AG04449 (cell line): ENCODE data around the gene POU6F2.

Experiments used
- CTCF ChIA-PET: fragments of 350-600 bp; formaldehyde crosslinking; extraction: SDS; loops from one replicate; lab custom pipeline; 2021; ENCODE audit warnings: antibody characterized with exemption; lab: Yijun Ruan, JAX
- POLR2A ChIA-PET: fragments of 400-600, 350-600 bp; formaldehyde crosslinking; extraction: SDS; loops from one replicate; lab custom pipeline; 2020; ENCODE audit warnings: antibody characterized with exemption, inconsistent platforms; lab: Yijun Ruan, JAX
- DNase-seq: peaks from one replicate; pipeline ENCODE4 v3.0.0-alpha.2; 2010; ENCODE audit warnings: low read depth, low spot score
- H3K4me3 ChIP-seq: 2 replicates; pipeline ENCODE4 v1.5.1; 2011; ENCODE audit warnings: low read depth, mild to moderate bottlenecking, control low read depth, low read length
- TF ChIP-seq, protein P1 (sequence below): IDR thresholded peaks from one replicate; pipeline ENCODE4 v1.5.1; 2011; ENCODE audit warnings: mild to moderate bottlenecking, moderate library complexity, low read length, control low read depth, inconsistent platforms; ENCODE audit not compliant: insufficient read depth; ENCODE audit errors: missing control alignments

The POU6F2 gene

DNA sequence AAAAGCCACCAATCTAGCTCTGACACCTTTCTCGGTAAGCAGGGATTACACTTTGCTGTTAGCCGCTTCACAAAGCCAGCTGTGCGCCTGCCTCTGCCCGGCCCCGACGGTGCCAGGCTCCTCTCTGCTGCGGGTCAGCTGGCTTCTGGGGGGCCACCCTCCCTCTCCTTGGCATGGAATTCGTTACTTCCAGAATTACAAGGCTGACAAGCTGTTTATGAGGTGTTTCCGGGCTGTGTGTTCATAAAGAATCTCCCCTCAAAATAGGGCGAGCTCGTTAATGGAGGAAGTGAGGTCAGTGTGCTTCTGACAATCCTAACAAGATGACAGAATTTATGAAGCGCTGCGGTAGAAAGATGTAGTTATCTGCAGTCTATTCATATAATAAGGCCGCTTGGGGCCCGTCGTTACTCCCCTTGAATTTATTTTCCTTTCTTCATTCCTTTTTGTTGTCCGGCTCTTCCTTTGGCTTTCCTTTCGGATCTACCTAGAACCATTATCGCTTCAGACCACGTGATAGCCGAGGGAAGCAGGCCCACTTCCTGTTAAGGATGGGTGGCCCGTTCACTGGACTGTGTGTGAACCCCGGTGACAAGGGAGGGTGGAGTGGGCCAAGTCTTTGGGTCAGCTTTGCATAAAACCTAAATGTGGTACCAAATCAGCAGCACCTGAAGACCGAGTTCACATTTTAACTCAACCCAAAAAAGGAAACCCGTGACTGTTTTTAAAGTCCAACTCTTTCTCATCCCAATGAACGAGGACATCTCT, 315.5 kb downstream of the POU6F2 start:
- POLR2A ChIA-PET, result no interaction called here
- CTCF ChIA-PET, result no interaction called here
- no peak overlapping the region for H3K4me3 ChIP-seq
- no peak for DNase-seq
- TF ChIP-seq, protein P1, sequence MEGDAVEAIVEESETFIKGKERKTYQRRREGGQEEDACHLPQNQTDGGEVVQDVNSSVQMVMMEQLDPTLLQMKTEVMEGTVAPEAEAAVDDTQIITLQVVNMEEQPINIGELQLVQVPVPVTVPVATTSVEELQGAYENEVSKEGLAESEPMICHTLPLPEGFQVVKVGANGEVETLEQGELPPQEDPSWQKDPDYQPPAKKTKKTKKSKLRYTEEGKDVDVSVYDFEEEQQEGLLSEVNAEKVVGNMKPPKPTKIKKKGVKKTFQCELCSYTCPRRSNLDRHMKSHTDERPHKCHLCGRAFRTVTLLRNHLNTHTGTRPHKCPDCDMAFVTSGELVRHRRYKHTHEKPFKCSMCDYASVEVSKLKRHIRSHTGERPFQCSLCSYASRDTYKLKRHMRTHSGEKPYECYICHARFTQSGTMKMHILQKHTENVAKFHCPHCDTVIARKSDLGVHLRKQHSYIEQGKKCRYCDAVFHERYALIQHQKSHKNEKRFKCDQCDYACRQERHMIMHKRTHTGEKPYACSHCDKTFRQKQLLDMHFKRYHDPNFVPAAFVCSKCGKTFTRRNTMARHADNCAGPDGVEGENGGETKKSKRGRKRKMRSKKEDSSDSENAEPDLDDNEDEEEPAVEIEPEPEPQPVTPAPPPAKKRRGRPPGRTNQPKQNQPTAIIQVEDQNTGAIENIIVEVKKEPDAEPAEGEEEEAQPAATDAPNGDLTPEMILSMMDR, result no peak

DNA sequence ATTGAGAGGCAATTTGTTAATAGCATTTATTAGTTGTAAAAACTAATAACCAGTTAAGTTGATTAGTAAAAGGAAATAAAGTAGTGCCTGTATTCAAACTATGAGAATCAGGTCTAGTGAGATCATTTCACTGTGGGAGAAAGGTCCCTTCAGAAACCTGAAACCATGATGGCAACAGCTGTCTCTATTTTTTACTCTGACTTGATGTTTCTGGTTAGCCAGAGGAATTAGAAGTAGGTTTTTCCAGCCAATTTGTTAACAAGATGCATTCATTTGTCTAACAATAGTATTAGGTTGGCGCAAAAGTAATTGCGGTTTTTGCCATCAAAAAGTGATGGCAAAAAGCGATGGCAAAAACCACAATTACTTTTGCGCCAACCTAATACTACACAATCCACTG, 316.3 kb downstream of the POU6F2 start:
- TF ChIP-seq, protein P1, result no peak
- ChIA-PET CTCF (no interaction called here), POLR2A (no interaction called here)
- DNase-seq, result no peak
- H3K4me3 ChIP-seq, result no peak overlapping the region

DNA sequence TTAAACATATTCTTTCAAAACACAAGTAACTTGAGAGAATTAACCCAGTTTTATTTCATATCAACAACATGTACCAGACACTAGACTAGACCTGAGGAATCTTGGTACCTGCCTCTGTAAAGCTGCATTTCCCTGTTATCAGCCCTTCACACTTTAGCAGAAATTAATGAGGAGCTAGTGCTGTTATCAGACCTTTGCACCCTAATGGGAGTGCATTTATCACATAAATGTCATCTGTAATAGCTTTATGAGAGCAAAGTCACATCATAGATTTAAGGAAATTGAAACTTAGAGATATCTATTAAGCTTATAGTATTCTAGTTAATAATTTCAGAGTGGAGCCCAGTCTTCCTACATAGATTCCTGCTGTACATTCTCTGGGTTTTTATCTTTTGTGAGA, 318.1 kb downstream of the POU6F2 start:
- no peak for DNase-seq
- ChIA-PET POLR2A (no interaction called here), CTCF (no interaction called here)
- no peak overlapping the region for H3K4me3 ChIP-seq
- TF ChIP-seq, protein P1, result no peak

DNA sequence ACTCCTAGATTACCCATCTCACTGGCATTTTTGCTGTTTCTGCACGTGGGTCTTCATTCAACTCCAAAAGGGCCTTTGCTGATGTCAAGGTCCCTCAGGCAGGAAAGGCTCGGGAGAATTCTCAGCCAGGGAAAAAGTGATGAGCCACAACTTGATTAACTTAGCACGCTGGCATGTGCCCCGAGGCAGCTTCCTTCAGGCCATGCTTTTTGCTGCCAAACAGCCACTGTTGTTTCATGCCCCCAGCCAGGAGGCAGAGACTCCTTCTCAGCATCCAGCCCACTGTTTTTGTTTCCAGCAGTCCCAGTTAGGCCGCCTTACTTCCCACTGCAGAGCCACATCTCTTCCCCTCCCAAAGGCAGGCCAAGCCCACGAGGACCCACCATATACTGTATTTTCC, 322.0 kb downstream of the POU6F2 start:
- H3K4me3 ChIP-seq, result no peak overlapping the region
- POLR2A ChIA-PET, result no interaction called here
- no peak for DNase-seq
- CTCF ChIA-PET, result no interaction called here
- TF ChIP-seq, protein P1, result no peak

DNA sequence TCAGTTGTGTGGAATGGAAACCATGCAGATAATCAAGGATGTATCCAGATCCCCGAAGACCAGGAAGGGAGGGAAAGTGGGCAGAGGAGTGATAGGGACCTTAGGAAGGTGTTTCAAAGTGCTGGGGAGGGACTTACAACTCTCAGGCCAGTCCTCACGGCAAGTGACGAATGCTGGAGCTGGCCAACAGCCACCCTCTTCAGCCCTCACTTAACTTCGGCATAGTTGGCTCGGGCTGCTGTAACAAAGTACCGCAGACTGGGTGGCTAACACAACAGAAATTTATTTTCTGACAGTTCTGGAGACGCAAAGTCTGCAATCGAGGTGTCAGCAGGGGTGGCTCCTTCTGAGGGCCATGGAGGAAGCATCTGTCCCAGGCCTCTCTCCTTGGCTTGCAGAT, 322.6 kb downstream of the POU6F2 start:
- ChIA-PET POLR2A (no interaction called here), CTCF (no interaction called here)
- TF ChIP-seq, protein P1, result no peak

DNA sequence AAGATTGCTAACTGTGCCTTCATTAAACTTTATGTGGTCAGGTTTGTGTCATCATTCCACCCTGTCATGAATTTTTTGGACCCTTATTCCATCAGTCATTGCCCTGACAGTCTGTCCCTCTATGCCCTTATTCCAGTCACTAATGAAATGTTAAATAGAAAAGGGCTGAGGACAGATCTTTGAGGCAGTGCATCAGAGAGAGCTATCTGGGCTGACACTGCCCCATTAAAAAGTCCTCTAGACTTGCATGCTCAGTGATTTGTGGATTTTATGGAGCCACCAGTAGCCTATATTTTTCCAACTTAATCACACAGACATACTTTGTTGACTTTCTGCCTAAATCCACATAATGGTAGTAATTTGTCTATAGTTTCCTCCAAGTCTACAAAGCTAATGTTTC, 323.8 kb downstream of the POU6F2 start:
- ChIA-PET CTCF (no interaction called here), POLR2A (no interaction called here)
- DNase-seq, result no peak
- TF ChIP-seq, protein P1, result no peak
- H3K4me3 ChIP-seq, result no peak overlapping the region

More for the DNA sequence above, 322.6 kb downstream of the POU6F2 start:
- H3K4me3 ChIP-seq, result no peak overlapping the region
- DNase-seq, result no peak
